ENCODE measurements around the gene NDUFS6. TPM values are rescaled to one million over a fixed set of nuclear protein-coding genes. Genes with fewer than 3 reads are reported as not detected.

The NDUFS6 gene
- total RNA-seq, 1 donor from 2014 or later: 26.7 TPM

- H3K4me3 Mint-ChIP-seq: no peak overlapping the region
- H3K4me1 Mint-ChIP-seq: no peaks in the 10 kb centered on the region
- no peak for TF ChIP-seq CTCF (IDR thresholded peaks at IDR 0.05; ENCODE audit: unreplicated experiment)
- H3K9me3 Mint-ChIP-seq: peaks cover 15% of the 10 kb centered on the region
- peaks cover 21% of the 10 kb centered on the region for H3K27me3 Mint-ChIP-seq (ENCODE audit: low read depth)
- no peak overlapping the region for H3K27ac Mint-ChIP-seq
- H3K36me3 Mint-ChIP-seq: no peaks in the 10 kb centered on the region
- no peak for DNase-seq (ENCODE audit: low spot score in 2 of 2, unreplicated experiment in 2 of 2)
Observed at GRCh38 chr5:1771149-1772065, 29.8 kb upstream of the NDUFS6 start.

GRCh38 chr5:1772634-1773033 lies 28.6 kb upstream of the NDUFS6 start:
- peaks cover 21% of the 10 kb centered on the region for H3K27me3 Mint-ChIP-seq (ENCODE audit: low read depth)

GRCh38 chr5:1776831-1777230 lies 24.4 kb upstream of the NDUFS6 start:
- no peak overlapping the region for H3K4me3 Mint-ChIP-seq
- H3K27ac Mint-ChIP-seq: no peak overlapping the region
- TF ChIP-seq CTCF (IDR thresholded peaks at IDR 0.05; ENCODE audit: unreplicated experiment): no peak
- DNase-seq (ENCODE audit: low spot score in 2 of 2, unreplicated experiment in 2 of 2): no peak
- no peaks in the 10 kb centered on the region for H3K36me3 Mint-ChIP-seq
- peaks cover 15% of the 10 kb centered on the region for H3K9me3 Mint-ChIP-seq
- H3K4me1 Mint-ChIP-seq: no peaks in the 10 kb centered on the region
- peaks cover 9% of the 10 kb centered on the region for H3K27me3 Mint-ChIP-seq (ENCODE audit: low read depth)

More at GRCh38 chr5:1772634-1773033, 28.6 kb upstream of the NDUFS6 start:
- Mint-ChIP-seq H3K4me1 (no peaks in the 10 kb centered on the region), H3K36me3 (no peaks in the 10 kb centered on the region), H3K27ac (no peak overlapping the region), H3K4me3 (no peak overlapping the region), H3K9me3 (peaks cover 15% of the 10 kb centered on the region)
- DNase-seq (ENCODE audit: low spot score in 2 of 2, unreplicated experiment in 2 of 2): no peak
- TF ChIP-seq CTCF (IDR thresholded peaks at IDR 0.05; ENCODE audit: unreplicated experiment): no peak

GRCh38 chr5:1777281-1778137 lies 23.7 kb upstream of the NDUFS6 start:
- H3K27ac Mint-ChIP-seq: no peak overlapping the region
- no peak for DNase-seq (ENCODE audit: low spot score in 2 of 2, unreplicated experiment in 2 of 2)
- H3K27me3 Mint-ChIP-seq (ENCODE audit: low read depth): peaks cover 6% of the 10 kb centered on the region
- TF ChIP-seq CTCF (IDR thresholded peaks at IDR 0.05; ENCODE audit: unreplicated experiment): no peak
- no peak overlapping the region for H3K4me3 Mint-ChIP-seq
- H3K4me1 Mint-ChIP-seq: peaks cover 5% of the 10 kb centered on the region
- peaks cover 15% of the 10 kb centered on the region for H3K9me3 Mint-ChIP-seq
- no peaks in the 10 kb centered on the region for H3K36me3 Mint-ChIP-seq

- Mint-ChIP-seq H3K9me3 (peaks cover 12% of the 10 kb centered on the region), H3K36me3 (no peaks in the 10 kb centered on the region), H3K27ac (no peak overlapping the region), H3K4me1 (peaks cover 14% of the 10 kb centered on the region), H3K4me3 (no peak overlapping the region), H3K27me3 (ENCODE audit: low read depth) (peaks cover 2% of the 10 kb centered on the region)
- DNase-seq (ENCODE audit: low spot score in 2 of 2, unreplicated experiment in 2 of 2): no peak
- no peak for TF ChIP-seq CTCF (IDR thresholded peaks at IDR 0.05; ENCODE audit: unreplicated experiment)
Observed at GRCh38 chr5:1778138-1779020, 22.8 kb upstream of the NDUFS6 start.

Data from mesothelial cell of epicardium (in vitro differentiated cells).